Pericardium fibroblast (primary cell): ENCODE results near the gene RABAC1. TPM values are rescaled to one million over a fixed set of nuclear protein-coding genes. Genes with fewer than 3 reads are reported as not detected.

Source experiments
- total RNA-seq: library from RNA; depleted of rRNA; stranded (reverse); fragments of >200 nt; gene quantifications from 2 replicates; pipeline ENCODE4 v1.2.3, GENCODE V29; 2015

RABAC1 gene
- 305 and 454 TPM in 2 replicates for total RNA-seq

DNA sequence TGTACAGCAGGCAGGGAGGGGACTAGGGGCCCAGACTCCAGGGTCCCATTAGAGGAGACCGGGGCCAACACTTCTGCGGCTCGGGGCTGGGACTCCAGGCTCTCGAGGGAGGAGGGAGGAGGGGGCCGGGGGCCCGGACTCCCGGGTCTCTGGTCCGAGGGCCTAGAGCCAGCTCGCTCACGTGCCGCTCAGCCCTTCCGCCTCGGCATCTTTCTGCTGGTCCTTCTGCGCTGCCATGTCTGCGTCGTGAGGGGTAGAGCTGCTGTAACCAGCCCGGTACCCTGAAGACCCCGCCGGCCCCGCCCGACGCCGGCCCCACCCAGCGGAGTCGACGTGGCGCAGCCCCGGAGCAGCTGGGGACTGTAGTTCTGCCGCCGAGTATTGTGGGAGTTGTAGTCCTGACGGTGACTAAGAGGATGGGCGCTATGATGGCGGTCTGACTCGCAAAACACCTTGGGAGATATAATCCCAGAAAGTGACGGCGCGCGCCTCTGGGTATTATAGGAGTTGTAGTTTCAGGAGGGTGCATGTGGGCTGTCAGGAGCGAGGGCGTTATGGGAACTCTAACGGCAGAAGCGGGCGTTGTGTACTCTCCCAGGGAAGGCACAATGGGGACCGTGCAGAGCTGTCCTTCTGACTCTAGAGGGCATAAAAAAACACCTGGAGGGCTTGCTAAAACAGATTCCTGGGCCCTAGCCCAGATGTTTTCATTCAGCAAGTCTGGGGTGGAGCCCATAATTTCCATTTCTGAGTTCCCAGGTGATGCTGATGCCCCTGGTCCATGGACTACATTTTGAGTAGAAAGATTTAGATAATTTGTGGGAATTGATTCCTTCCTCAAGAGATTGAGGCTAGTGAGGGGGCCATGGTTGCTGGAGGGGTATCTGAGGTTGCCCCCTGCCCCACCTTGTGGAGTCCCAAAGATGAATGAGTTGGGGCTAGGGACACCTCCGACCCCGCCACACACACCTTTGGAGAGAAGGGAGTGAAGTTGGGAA is at the start of gene RABAC1:
TSS of gene RABAC1 (minus strand) at position 266 of the 998 bp plus-strand sequence. CDS start at position 237, 29 bp downstream.

GRCh38 chr19:41993612-41994483 is 34.7 kb upstream of the RABAC1 start, which contains the start of gene ATP1A3:
ATP1A3 (minus strand) TSS chr19:41994230; CDS start chr19:41994076, 154 bp downstream.

DNA sequence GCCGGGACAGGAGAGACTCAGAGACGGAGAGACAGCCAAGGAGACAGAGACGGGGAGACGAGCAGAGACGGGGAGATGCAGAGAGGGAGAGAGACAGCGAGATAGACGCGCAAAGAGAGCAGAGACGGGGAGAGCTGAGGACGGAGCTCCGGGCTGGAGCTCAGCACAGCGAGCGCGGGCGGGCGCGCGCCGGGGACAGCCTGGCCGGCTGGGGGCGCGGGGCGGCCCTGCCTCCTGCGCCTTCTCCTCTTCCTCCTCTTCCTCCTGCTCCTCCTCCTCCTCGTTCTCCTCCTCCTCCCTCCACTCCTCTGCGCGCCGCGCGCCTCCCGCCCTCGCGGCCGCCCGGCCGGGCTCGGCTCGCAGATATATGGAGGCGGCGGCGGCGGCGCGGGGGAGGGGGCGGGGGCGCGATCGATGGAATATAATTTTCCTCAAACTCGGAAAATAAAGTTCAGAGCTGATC is 30.9 kb downstream of the RABAC1 start, which contains the start of gene ERFL:
TSS of gene ERFL (minus strand) at position 229 of the 463 bp plus-strand sequence. CDS start 15,530 bp downstream, outside the sequence.

Other genes starting within 250 kb of the RABAC1 start
- gene CEACAM6, start 203.8 kb downstream of the RABAC1 start, total RNA-seq: not detected in 2 replicates
- not detected in 2 replicates for gene CEACAM3, start 162.7 kb downstream of the RABAC1 start, total RNA-seq
- not detected in 2 replicates for gene LYPD4, start 114.6 kb downstream of the RABAC1 start, total RNA-seq
- not detected in 2 replicates for gene DMRTC2, start 114.3 kb downstream of the RABAC1 start, total RNA-seq
- 2,273 and 2,973 TPM in 2 replicates for gene RPS19, start 99.1 kb downstream of the RABAC1 start, total RNA-seq
- 0.35 TPM in 1 of 2 replicates, not detected in the other for gene CD79A, start 82.0 kb downstream of the RABAC1 start, total RNA-seq
- 38.1 and 53.3 TPM in 2 replicates for gene ARHGEF1, start 76.1 kb downstream of the RABAC1 start, total RNA-seq
- 0.23 and 0.77 TPM in 2 replicates for gene ERFL, start 30.9 kb downstream of the RABAC1 start, total RNA-seq
- gene ATP1A3, start 34.9 kb upstream of the RABAC1 start, total RNA-seq: 0.34 TPM in 1 of 2 replicates, not detected in the other
- gene GRIK5, start 110.9 kb upstream of the RABAC1 start, total RNA-seq: 0.77 TPM in 1 of 2 replicates, not detected in the other
- gene ZNF574, start 116.8 kb upstream of the RABAC1 start, total RNA-seq: 12.5 and 20.0 TPM in 2 replicates
- not detected in 2 replicates for gene POU2F2, start 173.1 kb upstream of the RABAC1 start, total RNA-seq